COLO829 (cell line): ENCODE results near the gene DIPK1A.
A peak's percentile ranks its signal among the peaks of the same experiment; 100 is the strongest.

Experiments used
- DNase-seq: peaks from one replicate; pipeline ENCODE4 v3.0.0; 2012; ENCODE audit warnings: low spot score

DIPK1A gene

DNA sequence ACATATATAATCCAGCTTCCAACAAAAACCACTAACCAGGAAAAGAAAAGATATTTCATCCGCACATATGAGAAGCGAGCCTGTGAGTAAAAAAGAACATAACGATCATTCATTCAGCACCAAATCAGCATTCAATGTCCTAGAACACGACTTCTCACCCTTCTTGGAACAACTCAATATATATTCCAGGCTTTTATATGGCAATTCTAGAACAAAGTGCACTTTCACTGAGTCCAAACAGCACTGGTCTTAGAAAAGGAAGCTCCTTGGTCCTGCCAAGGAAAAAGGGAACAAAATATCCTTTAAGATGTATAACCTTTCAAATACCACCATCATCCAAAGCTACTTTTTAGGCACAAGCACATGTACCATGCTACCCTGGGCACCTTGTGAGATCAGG, 84.9 kb downstream of the DIPK1A start:
- no peak for DNase-seq

GRCh38 chr1:92874987-92875386, 86.3 kb downstream of the DIPK1A start:
- DNase-seq = no peak

DNA sequence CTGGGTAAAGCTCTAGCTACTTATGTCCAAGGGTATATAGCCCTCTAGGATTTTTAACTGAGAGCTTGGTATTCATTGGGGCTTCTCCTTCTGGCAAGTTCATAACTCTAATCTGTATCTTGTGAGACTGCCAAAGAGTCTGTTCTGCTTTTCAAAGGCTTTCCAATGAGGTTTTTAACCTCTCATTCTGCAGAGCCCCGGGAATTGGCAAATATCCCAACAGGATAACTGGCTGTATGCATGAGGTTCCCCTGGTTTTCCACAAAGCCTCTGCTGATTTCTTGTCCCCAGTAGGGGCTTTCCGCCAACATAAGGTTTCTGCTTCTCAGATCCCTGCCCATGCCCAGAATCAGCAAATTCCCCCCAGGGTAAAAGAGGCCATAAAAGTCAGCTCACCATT, 88.5 kb downstream of the DIPK1A start:
- no peak for DNase-seq

DNA sequence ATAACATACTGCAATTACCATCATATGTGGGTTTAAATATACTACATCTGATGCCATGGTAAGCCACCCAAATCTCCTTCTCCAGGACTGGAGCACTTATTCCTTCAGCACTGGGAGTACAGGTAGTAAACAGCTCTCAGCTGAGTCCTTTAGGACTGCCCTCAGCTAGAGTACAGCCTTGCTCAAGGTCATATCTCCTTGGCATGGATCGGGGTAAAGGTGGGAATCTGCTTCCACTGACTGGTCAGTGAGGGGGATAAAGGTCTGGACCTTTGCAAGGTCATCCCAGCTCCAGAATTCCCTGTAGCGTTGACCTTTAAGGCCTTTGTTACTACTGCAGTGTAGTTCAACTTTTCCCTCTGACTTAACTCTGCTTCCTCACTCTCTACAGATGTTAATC, 90.7 kb downstream of the DIPK1A start:
- DNase-seq = no peak

DNA sequence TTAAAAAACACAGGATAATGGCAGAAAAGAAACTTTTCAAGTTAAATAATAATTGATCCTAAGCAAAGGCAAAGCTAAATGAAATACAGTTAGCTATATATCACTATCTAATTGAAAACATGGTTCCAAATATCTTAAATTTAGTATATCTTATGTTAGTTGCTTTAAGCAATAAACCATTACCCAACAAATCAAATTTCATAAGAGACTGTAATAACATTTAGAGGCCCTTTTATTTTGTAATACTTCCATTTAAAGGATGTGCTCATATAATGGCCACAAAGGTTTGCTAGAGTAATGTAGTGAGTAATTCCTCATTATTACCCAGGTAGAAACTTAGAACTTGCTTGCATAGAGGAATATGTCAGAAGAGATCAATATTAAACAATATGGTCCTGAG, 97.1 kb downstream of the DIPK1A start:
- no peak for DNase-seq

DNA sequence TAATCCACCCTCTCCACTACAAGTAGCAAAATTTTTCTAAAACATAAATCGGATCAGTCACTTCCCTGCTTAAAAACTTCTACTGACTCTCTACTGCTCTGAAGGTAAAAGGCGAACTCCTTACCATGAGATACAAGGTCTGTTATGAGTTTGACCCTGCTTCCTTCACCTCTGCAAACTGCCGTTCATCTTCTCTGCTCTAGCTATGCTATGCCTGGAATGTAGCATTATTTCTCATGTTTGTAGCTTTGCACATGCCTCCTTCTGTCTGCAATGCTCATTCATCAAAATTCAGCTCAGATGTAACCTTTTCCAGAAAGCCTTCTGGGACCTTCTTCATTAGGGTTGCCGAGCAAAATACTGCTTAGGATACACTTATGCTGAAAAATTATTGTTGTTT, 98.7 kb downstream of the DIPK1A start:
- DNase-seq = no peak

DNA sequence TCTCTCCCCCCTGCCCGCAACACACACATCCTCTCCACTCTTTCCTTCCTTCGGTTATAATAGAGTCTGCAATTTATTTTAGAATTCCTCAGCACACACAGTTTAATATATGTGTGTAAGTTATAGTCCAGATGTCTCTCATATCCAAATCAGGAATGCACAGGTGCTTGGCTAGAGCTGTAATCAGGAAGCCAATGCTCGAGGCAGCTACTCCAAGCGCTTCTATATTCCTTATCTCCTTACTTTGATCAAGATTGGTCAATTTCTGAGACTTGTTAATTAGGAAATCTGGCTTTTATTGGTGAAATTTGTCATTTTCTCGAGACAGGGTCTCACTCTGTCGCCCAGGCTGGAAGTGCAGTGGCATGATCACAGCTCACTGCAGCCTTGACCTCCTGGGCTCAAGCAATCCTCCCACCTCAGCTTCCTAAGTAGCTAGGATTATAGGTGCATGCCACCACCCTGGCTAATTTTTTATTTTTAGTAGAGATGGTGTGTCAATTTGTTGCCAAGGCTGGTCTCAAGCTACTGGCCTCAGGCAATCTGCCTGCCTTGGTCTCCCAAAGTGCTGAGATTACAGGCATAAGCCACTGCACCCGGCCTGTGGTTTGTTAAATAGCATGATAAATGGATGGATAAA, 101.7 kb downstream of the DIPK1A start:
- no peak for DNase-seq

GRCh38 chr1:92858564-92859399, 102.5 kb downstream of the DIPK1A start:
- DNase-seq = peak; percentile 63

GRCh38 chr1:92857817-92858216, 103.4 kb downstream of the DIPK1A start:
- no peak for DNase-seq

GRCh38 chr1:92855236-92855635, 106.0 kb downstream of the DIPK1A start:
- DNase-seq = no peak

DNA sequence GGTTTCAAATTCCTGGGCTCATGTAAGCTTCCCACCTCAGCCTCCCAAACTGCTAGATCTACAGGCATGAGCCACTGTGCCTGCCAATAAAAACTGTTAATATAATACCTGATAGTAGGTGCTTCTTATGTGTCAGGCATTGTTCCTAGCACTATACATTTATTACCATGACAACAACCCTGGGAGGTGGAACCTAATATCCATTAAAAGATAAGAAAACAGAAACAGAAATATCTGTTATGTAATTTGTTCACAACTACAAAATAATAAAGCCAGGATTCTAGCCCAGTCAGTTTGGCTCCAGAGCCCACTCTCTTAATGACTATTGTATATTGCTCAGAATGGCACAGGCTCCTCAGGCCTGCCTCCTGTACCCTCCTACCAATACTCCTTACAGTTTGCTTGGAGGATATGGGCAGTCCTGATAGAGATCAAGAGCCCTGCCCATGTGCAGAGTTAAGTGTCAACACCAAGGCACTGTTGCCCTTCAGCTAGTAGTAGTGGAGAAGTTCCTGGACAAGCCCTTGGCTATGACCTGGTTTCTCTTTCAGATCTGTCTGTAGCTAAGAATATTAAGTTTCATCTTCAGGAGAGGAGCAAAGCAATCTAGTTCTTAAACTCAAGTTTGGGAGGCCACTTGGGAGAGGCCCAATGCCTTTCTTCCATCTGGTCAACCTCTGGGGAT, 107.0 kb downstream of the DIPK1A start:
- DNase-seq = no peak

GRCh38 chr1:92853299-92853698, 108.0 kb downstream of the DIPK1A start:
- no peak for DNase-seq

- DNase-seq = no peak
Measured at GRCh38 chr1:92851729-92852128, 109.5 kb downstream of the DIPK1A start.

DNA sequence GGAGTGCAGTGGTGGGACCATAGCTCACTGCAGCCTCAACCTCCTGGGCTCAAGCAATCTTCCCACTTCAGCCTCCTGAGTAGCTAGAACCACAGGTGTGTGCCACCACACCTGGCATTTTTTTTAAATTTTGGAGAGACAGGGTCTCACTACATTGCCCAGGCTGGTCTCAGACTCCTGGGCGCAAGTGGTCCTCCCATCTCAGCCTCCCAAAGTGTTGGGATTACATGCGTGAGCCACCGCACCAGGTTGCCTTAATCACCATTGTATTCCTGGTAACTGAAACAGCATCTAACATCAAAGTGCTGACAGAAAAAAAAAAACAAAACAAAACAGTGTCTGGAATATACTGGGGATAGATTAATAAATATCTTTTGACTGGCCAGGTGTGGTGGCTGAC, 111.2 kb downstream of the DIPK1A start:
- DNase-seq = no peak

- DNase-seq = no peak
Measured at GRCh38 chr1:92848201-92848600, 113.1 kb downstream of the DIPK1A start.

DNA sequence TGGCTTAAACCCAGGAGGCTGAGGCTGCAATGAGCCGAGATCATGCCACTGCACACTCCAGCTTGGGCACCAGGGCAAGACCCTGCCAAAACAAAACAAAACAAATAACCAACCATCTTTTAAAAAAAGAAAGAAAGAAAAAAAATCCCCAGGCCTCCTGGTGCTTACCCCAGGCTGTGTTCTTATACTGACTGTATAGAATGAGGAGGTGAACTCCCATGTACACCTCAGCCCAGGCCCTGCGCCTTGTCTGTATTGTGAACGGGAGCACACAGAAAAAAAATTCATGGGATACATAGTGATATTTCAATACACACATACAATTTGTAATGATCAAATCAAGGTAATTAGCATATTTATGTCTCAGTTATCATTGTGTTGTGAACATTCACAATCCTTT, 115.4 kb downstream of the DIPK1A start:
- no peak for DNase-seq

GRCh38 chr1:92844439-92844838, 116.8 kb downstream of the DIPK1A start:
- DNase-seq = no peak

- DNase-seq = no peak
Measured at GRCh38 chr1:92843429-92844352, 117.6 kb downstream of the DIPK1A start.

GRCh38 chr1:92843046-92843423, 118.2 kb downstream of the DIPK1A start:
- no peak for DNase-seq

DNA sequence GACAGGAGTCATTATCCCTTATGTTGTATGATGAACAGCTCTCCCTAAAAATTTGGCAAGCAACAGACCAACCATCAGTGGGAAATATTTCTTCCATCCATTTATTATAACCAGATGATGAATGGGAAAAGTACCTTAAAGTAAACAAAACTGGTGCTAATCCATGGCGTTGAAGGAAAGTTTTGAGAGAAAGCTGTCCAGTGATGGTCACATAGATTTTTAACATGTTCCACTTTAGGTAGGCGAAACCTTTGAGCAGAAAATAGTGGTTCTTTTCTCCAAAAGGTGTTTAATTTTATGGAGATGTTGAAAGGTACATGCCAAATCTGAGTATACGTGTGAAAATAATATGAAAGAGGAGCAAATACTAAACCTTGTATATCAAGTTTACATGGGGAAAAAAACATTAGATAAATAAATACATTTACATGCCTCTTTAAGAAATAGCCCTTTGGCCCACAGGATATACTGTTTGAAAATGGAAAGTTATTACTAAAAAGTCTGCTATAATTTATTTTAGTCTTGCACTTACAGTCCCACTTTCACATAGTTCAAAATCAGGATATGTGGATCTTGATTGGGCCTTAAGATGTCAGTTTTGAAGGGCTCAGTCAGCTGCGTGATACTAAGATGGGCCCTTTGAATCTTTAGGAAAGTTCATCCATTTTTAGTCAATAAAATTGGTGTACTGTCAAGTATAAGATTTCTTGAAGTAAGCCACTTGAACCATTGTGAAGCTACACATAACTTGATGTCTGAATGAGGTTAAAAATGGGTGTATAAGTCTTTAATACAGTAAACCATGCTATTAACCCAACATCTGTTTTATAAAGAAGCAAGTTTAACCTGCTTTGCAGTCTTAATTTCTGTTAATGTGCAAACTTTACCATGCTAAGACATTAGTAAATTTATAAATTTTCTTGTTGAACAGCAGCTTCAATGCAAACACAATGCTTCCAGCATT, 118.9 kb downstream of the DIPK1A start:
- DNase-seq = no peak

DNA sequence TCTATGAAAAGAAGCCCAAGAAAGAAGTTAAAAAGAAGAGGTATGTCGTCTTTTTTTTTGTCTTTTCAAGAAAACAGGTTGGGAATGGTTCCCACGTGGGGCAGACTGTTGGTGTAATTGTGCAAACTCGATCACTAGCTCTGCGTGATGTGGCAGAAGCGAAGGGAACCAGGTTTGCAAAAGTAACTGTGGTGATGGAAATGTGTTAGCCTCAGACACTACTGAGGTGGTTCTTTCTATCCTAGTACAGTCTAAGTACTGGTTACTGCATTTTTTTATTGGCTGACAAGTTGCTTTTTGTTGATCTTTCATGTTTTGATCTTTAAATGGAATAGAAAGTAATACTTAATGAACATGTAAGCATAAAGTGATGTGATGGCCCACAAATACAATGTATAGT, 120.7 kb downstream of the DIPK1A start:
- no peak for DNase-seq
